Measurements from ENCODE around the gene TMEM184C. TPM values are rescaled to one million over a fixed set of nuclear protein-coding genes. Genes with fewer than 3 reads are reported as not detected.
A peak's percentile ranks its signal among the peaks of the same experiment; 100 is the strongest.

The TMEM184C gene
- total and polyA plus RNA-seq, 8 donors = 5.1 to 31.8 (median 9.7) TPM

DNA sequence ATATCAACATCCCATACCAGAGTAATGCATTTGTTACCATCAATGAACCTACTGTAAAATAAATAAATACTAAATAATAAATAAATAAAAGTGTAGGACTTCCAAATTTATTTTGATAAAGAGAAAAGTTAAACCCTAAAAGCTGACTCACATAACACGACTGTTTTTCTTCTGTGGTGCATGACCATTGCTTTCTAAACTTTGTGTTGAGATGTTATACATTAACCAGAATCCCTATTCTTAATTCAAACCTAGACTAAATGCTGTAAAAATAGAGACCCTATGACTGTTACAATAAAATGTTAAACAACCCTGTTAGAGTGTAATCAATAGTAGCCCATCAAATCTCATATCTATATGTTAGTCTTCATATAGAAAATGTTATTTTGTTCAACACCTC, 87.6 kb downstream of the TMEM184C start:
- Histone ChIP-seq H3K27me3 (no peaks in the 10 kb centered on the region), H3K9me3 (peaks cover 0 to 4% (median 0%) of the 10 kb centered on the region in 4 donors), H3K4me3 (no peak overlapping the region), H3K27ac (no peak overlapping the region), H3K4me1 (peaks cover 0 to 13% (median 4%) of the 10 kb centered on the region in 4 donors), H3K36me3 (no peaks in the 10 kb centered on the region)
- DNase-seq = no peak
- intact Hi-C loops (cut with DNase I; ENCODE audit: low total_unique reads) = loop anchor here (5.0 kb wide), 1 partner anchor 162 kb away; no protein-coding TSS in a partner anchor
- WGBS, 5 donors = 39 to 59% (median 48%) methylated on average over 1 of the region's 1 CpG
- no peak for TF ChIP-seq POLR2AphosphoS5 (IDR thresholded peaks at IDR 0.05)
- TF ChIP-seq, protein P1, sequence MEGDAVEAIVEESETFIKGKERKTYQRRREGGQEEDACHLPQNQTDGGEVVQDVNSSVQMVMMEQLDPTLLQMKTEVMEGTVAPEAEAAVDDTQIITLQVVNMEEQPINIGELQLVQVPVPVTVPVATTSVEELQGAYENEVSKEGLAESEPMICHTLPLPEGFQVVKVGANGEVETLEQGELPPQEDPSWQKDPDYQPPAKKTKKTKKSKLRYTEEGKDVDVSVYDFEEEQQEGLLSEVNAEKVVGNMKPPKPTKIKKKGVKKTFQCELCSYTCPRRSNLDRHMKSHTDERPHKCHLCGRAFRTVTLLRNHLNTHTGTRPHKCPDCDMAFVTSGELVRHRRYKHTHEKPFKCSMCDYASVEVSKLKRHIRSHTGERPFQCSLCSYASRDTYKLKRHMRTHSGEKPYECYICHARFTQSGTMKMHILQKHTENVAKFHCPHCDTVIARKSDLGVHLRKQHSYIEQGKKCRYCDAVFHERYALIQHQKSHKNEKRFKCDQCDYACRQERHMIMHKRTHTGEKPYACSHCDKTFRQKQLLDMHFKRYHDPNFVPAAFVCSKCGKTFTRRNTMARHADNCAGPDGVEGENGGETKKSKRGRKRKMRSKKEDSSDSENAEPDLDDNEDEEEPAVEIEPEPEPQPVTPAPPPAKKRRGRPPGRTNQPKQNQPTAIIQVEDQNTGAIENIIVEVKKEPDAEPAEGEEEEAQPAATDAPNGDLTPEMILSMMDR (IDR thresholded peaks at IDR 0.05) = no peak
- TF ChIP-seq POLR2A (IDR thresholded peaks at IDR 0.05) = no peak
- TF ChIP-seq EP300 (IDR thresholded peaks at IDR 0.05) = no peak

DNA sequence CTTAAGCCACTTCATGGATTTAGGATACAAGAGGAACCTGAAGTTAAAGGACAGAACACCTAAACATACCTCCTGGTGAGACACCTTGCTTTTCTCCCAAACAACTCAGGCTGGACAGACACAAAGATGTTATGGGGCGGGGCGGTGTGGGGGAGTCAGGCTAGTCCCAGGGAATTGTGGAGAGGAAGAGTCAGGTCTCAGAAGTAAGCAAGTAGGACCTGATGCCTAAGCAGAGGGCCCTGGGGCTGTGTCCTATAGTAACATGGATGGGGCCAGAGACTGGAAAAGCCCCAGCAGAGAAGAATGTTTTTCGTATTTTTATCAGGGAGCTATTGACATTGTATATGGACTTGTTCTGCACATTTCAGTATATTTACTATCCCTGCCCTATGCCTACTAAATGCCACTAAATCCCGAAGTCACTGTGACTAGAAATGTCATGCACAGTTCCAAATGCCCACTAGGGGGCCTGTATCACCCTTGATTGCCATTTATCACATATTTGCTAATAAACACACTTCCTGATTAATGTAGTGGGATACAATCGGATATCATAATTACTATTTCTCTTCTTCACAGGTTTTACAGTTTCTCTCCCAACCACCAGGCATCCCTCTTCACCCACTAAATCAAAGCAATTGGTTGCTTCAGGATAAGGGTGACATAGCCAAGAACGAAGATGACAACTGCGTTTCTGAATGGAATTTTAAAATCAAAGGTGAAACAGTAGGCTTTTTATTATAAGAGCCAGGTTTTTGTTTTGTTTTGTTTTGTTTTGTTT, 90.9 kb downstream of the TMEM184C start:
- intact Hi-C loops (cut with DNase I; ENCODE audit: low total_unique reads) = loop anchor here (5.0 kb wide), 1 partner anchor 159 kb away; no protein-coding TSS in a partner anchor
- DNase-seq = peak; percentile 68 to 73
- TF ChIP-seq, protein P1 (IDR thresholded peaks at IDR 0.05) = peak in 5 of 7 experiments; percentile 76 to 95 (median 86)
- peak in 1 of 3 donors; percentile 9 for TF ChIP-seq POLR2AphosphoS5 (IDR thresholded peaks at IDR 0.05)
- no peak for TF ChIP-seq EP300 (IDR thresholded peaks at IDR 0.05)

DNA sequence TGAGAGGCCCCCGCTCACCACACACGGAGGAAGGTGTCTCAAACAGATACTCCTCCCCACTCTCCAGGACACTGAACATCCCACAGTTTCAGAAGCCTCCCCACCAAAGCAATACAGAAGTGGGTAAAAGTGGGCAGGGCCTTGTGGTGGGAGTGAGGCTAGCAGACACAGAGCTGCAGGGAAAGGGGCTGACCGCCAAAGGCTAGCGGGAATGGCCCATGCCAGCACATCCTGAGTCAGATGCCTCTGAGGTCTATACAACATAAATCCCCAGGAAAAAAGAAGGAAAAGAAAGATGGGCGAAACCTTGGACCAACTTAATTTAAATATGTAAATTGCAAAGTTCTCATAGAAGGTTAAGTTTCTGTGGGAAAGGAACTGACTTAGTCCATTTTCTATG, 92.8 kb downstream of the TMEM184C start:
- no peak for DNase-seq
- H3K36me3 ChIP-seq = no peaks in the 10 kb centered on the region
- peaks cover 0 to 24% (median 7%) of the 10 kb centered on the region in 4 donors for H3K4me1 ChIP-seq
- H3K27ac ChIP-seq = no peak overlapping the region
- H3K9me3 ChIP-seq = no peaks in the 10 kb centered on the region
- intact Hi-C loops (cut with DNase I; ENCODE audit: low total_unique reads) = loop anchor here (5.0 to 10.0 kb wide), 2 partner anchors 65 to 157 kb away; no protein-coding TSS in a partner anchor
- no peak overlapping the region for H3K4me3 ChIP-seq
- 87 to 97% (median 95%) methylated on average over 3 to 5 of the region's 5 CpGs for WGBS, 5 donors
- H3K27me3 ChIP-seq = no peaks in the 10 kb centered on the region
- TF ChIP-seq, protein P1 (IDR thresholded peaks at IDR 0.05) = no peak
- TF ChIP-seq POLR2AphosphoS5 (IDR thresholded peaks at IDR 0.05) (no peak), EP300 (IDR thresholded peaks at IDR 0.05) (no peak), POLR2A (IDR thresholded peaks at IDR 0.05) (no peak)

More for the DNA sequence above, 90.9 kb downstream of the TMEM184C start:
- Histone ChIP-seq H3K9me3 (no peaks in the 10 kb centered on the region), H3K36me3 (no peaks in the 10 kb centered on the region), H3K4me1 (peaks cover 0 to 13% (median 4%) of the 10 kb centered on the region in 4 donors), H3K27ac (no peak overlapping the region), H3K4me3 (no peak overlapping the region), H3K27me3 (no peaks in the 10 kb centered on the region)
- WGBS, 5 donors = 26 to 42% (median 32%) methylated on average over 7 of the region's 7 CpGs

DNA sequence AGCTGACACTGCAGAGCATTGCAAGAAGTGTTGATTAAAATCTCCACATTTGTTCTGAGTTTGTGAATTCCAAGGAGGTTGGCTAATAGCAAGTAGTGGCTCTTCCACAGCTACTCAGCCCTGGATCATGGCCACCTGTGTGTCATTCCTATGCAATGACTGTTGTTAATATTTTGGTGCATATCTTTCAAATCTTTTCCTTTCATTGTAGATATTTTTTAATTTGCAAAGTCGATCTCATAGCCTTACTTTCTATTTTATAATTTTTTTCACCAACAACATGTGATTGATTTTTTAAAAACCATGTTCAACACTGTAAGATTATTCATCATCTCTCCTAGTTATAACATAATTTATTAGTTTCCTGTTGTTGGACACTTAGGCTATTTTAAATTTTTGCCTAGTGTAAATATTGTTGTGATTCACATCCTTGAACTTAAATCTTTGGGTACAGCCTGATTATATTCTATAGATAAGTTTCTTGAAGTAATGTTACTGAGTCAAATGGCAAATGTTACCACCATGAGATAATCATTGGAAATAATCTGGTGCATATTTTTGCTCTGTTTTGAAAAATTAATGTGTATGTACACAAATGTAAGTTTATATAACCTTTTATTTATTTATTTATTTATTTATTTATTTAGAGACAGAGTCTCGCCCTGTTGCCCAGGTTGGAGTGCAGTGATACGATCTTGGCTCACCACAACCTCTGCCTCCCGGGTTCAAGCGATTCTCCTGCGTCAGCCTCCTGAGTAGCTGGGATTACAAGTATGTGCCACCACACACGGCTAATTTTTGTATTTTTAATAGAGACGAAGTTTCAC, 97.6 kb downstream of the TMEM184C start:
- no peaks in the 10 kb centered on the region for H3K9me3 ChIP-seq
- H3K36me3 ChIP-seq = no peaks in the 10 kb centered on the region
- peaks cover 0 to 11% (median 3%) of the 10 kb centered on the region in 4 donors for H3K4me1 ChIP-seq
- H3K27me3 ChIP-seq = no peaks in the 10 kb centered on the region
- TF ChIP-seq POLR2A (IDR thresholded peaks at IDR 0.05) = no peak
- TF ChIP-seq POLR2AphosphoS5 (IDR thresholded peaks at IDR 0.05) = peak in 1 of 3 donors; percentile 18
- no peak for TF ChIP-seq EP300 (IDR thresholded peaks at IDR 0.05)
- DNase-seq = no peak
- WGBS, 5 donors = 89 to 94% (median 92%) methylated on average over 8 of the region's 8 CpGs
- H3K4me3 ChIP-seq = no peak overlapping the region
- intact Hi-C loops (cut with DNase I; ENCODE audit: low total_unique reads) = loop anchor here (10.0 kb wide), 1 partner anchor 60 kb away; no protein-coding TSS in a partner anchor
- H3K27ac ChIP-seq = no peak overlapping the region

Data from stomach (tissue), 9 donors.